ENCODE data around the gene SWAP70.

DNA sequence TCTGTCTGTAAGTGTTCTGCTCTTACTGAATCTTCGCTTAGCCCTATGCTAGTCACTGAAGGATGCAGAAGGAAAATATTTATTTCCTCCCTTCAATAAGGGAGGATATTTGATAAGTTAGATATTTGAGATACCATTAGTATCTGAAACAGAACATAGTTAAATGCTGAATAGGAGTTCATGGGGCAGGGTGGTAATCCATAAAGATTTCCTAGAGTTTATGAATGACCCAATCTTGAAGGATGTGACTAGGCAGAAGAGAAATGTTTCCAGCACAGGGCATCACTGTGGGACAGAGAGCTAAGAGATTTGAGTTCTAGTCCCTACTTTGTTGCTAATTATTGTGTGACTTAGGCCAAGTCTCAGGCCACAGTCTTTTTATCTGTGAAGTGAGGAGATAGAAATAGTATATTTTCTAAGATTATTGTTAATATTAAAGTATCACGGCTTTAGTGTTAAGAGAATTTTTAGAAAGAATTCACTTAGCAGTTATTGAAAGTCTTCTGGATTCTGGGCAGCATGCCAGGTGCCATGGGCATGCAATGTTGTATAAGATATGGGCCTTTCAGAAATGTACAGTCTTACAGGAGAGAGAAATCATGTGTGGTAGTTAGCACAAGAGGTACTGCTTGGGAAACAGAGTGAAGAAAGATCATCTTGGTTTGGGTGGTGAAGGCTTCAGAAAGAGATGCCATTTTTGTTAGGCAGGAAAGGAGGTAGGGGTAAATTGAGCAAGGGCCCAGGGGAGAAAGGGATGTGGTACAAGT, 24.0 kb downstream of the SWAP70 start:
- no peak for TF ChIP-seq PML (IDR thresholded peaks at IDR 0.05; ENCODE audit: low read length)
- TF ChIP-seq ZNF124 (CRISPR knock-in tag; IDR thresholded peaks at IDR 0.05) = no peak
- TF ChIP-seq, protein P1, sequence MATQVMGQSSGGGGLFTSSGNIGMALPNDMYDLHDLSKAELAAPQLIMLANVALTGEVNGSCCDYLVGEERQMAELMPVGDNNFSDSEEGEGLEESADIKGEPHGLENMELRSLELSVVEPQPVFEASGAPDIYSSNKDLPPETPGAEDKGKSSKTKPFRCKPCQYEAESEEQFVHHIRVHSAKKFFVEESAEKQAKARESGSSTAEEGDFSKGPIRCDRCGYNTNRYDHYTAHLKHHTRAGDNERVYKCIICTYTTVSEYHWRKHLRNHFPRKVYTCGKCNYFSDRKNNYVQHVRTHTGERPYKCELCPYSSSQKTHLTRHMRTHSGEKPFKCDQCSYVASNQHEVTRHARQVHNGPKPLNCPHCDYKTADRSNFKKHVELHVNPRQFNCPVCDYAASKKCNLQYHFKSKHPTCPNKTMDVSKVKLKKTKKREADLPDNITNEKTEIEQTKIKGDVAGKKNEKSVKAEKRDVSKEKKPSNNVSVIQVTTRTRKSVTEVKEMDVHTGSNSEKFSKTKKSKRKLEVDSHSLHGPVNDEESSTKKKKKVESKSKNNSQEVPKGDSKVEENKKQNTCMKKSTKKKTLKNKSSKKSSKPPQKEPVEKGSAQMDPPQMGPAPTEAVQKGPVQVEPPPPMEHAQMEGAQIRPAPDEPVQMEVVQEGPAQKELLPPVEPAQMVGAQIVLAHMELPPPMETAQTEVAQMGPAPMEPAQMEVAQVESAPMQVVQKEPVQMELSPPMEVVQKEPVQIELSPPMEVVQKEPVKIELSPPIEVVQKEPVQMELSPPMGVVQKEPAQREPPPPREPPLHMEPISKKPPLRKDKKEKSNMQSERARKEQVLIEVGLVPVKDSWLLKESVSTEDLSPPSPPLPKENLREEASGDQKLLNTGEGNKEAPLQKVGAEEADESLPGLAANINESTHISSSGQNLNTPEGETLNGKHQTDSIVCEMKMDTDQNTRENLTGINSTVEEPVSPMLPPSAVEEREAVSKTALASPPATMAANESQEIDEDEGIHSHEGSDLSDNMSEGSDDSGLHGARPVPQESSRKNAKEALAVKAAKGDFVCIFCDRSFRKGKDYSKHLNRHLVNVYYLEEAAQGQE (IDR thresholded peaks at IDR 0.05; ENCODE audit: borderline replicate concordance) = no peak
- TF ChIP-seq, protein P1 (CRISPR knock-in tag; IDR thresholded peaks at IDR 0.05; ENCODE audit: low read depth) = no peak
- TF ChIP-seq ATF7 (IDR thresholded peaks at IDR 0.05) = no peak
- TF ChIP-seq ZNF24 (IDR thresholded peaks at IDR 0.05) = no peak
- no peak for TF ChIP-seq PURB (CRISPR knock-in tag; IDR thresholded peaks at IDR 0.05; ENCODE audit: low read depth)

Measured in K562 (cell line).